ENCODE measurements around the gene ETV3L.

DNA sequence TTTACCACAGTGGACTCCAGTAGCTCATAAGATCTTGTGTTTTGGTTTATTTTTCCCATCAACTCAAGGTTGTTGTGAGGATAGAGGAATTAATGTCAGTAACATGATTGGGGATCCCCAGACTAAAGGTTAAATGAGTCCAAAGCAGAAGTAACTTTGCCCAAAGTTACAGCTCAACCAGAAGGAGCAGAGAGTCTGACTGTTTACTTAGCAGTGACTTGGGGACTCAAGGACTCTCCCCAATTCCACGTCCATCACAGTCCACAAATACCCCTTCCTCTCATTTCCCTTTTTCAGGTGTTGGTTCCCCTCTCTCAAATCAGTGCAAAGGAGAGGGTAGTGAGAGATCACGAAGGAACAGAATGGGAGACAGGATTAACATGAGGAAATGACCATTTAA, 42.6 kb upstream of the ETV3L start:
- TF ChIP-seq GLIS3 (CRISPR knock-in tag; IDR thresholded peaks at IDR 0.05) (no peak), ZFP3 (CRISPR knock-in tag; IDR thresholded peaks at IDR 0.05) (no peak), ZFP30 (CRISPR knock-in tag; IDR thresholded peaks at IDR 0.05) (no peak), OSR1 (CRISPR knock-in tag; IDR thresholded peaks at IDR 0.05) (no peak), RARB (CRISPR knock-in tag; IDR thresholded peaks at IDR 0.05) (no peak)

Measured in SK-N-SH treated with all-trans-retinoic acid at 6 μM for 48 hours (cell line).